Gastroesophageal sphincter (tissue), 4 donors: ENCODE results near the gene TRIM43B. TPM values are rescaled to one million over a fixed set of nuclear protein-coding genes. Genes with fewer than 3 reads are reported as not detected.

Experiments
- small RNA-seq, 4 donors: library from RNA; depleted of rRNA; stranded (forward); fragments of <200 nt; gene quantifications; one replicate each; pipeline ENCODE3, GENCODE V24; 2016
- total RNA-seq, 4 donors: library from RNA; depleted of rRNA; stranded (reverse); fragments of >200 nt; gene quantifications; one replicate each; pipeline ENCODE4 v1.1.0, GENCODE V29; 2016

Gene TRIM43B
- total RNA-seq, 4 donors from 2014 or later: not detected

Small RNA genes within 50 kb of the gene (small RNA-seq; reads per million reads assigned to genes)
- gene AC009237.11: 0 reads per million in 4 donors
- gene AC133104.2: 0 reads per million in 4 donors

Other genes with a start within 250 kb of the TRIM43B start
- gene PROM2, start 210.3 kb downstream of the TRIM43B start, total RNA-seq: 10 to 100 TPM in 2 of 4 donors, 1 to 10 TPM in 1, under 1 TPM in 1; 0.94 to 36.4 (median 6.8) TPM
- gene KCNIP3, start 187.4 kb downstream of the TRIM43B start, total RNA-seq: 10 to 100 TPM; 14.4 to 41.4 (median 20.0) TPM
- gene FAHD2A, start 82.0 kb downstream of the TRIM43B start, total RNA-seq: 10 to 100 TPM in 3 of 4 donors, 1 to 10 TPM in 1; 6.5 to 29.8 (median 19.5) TPM
- gene TRIM43, start 107.2 kb upstream of the TRIM43B start, total RNA-seq: not detected